CD4-positive, alpha-beta T cell (primary cell): Measurements from ENCODE around the gene ERF. TPM values are rescaled to one million over a fixed set of nuclear protein-coding genes. Genes with fewer than 3 reads are reported as not detected.

Source experiments
- ATAC-seq: fragments of 200-7000 bp; cut with Tn5 transposase; one replicate; pipeline ENCODE4 v1.10.0; 2022; ENCODE audit warnings: mild to moderate bottlenecking; ENCODE audit not compliant: poor library complexity
- CTCF ChIA-PET: fragments of 350-600 bp; sonication (Branson Sonifier 250); formaldehyde crosslinking; loops from one replicate; lab custom pipeline; 2021; ENCODE audit warnings: antibody characterized with exemption, inconsistent platforms; lab: Charles Lee
- POLR2A ChIA-PET: fragments of 350-600 bp; sonication (Branson Sonifier 250); formaldehyde crosslinking; loops from one replicate; lab custom pipeline; 2021; ENCODE audit warnings: antibody characterized with exemption, inconsistent platforms; lab: Charles Lee
- DNase-seq, 14 experiments: peaks; one replicate each; pipeline ENCODE4 v3.0.0-alpha.2; 2013 to 2020; ENCODE audit warnings: mixed read lengths in 2 of 14
- H3K27ac ChIP-seq, 2 donors: one replicate each; pipeline versions ENCODE4 v1.5.1 to v1.7.0; 2013; ENCODE audit warnings: low read length in 2 of 2, low read depth in 1 of 2, mild to moderate bottlenecking in 1 of 2
- H3K27me3 ChIP-seq, 2 experiments: 1 replicate in 1 of 2; 2 replicates in 1 of 2; pipeline versions ENCODE4 v1.6.1 to v1.7.0; 2013; ENCODE audit warnings: low read length in 2 of 2, control low read depth in 1 of 2, mild to moderate bottlenecking in 1 of 2, moderate library complexity in 1 of 2; ENCODE audit not compliant: insufficient read depth in 2 of 2, control insufficient read depth in 1 of 2
- H3K36me3 ChIP-seq: one replicate; pipeline ENCODE4 v1.6.1; 2013; ENCODE audit warnings: low read length, control low read depth; ENCODE audit not compliant: insufficient read depth
- H3K4me1 ChIP-seq: one replicate; pipeline ENCODE4 v1.6.1; 2013; ENCODE audit warnings: low read length, control low read depth; ENCODE audit not compliant: insufficient read depth
- H3K4me3 ChIP-seq: one replicate; pipeline ENCODE4 v1.5.1; 2013; ENCODE audit warnings: mild to moderate bottlenecking, low read length, moderate library complexity
- H3K9me3 ChIP-seq, 2 experiments: 1 replicate in 1 of 2; 2 replicates in 1 of 2; pipeline versions ENCODE4 v1.6.1 to v1.7.0; 2013; ENCODE audit warnings: low read length in 2 of 2, mild to moderate bottlenecking in 2 of 2, control low read depth in 1 of 2, moderate library complexity in 1 of 2; ENCODE audit not compliant: control insufficient read depth in 1 of 2, insufficient read depth in 1 of 2
- H3K27ac Mint-ChIP-seq: one replicate; pipeline ENCODE4 v1.8.0; 2020; ENCODE audit warnings: mixed read lengths
- H3K27me3 Mint-ChIP-seq: one replicate; pipeline ENCODE4 v1.8.0; 2021; ENCODE audit warnings: mixed read lengths
- H3K36me3 Mint-ChIP-seq: one replicate; pipeline ENCODE4 v1.8.0; 2021; ENCODE audit warnings: low read depth, mixed read lengths
- H3K4me1 Mint-ChIP-seq: one replicate; pipeline ENCODE4 v1.8.0; 2021; ENCODE audit warnings: low read depth, mixed read lengths
- H3K4me3 Mint-ChIP-seq: one replicate; pipeline ENCODE4 v1.8.0; 2020; ENCODE audit warnings: mild to moderate bottlenecking, mixed read lengths
- H3K9me3 Mint-ChIP-seq: one replicate; pipeline ENCODE4 v1.8.0; 2020; ENCODE audit warnings: mixed read lengths
- intact Hi-C, 2 experiments: fragments of 100-400 bp; cut with DNase I in 1 of 2; cut with micrococcal nuclease in 1 of 2; formaldehyde crosslinking; loops; one replicate each; pipeline versions ENCODE4 v1.15.1 to v1.9.0; 2023 to 2025; cut with DNase I, micrococcal nuclease
- total RNA-seq, 174 experiments: library from RNA in 2 of 174; stranded (reverse) in 2 of 174; gene quantifications; one replicate each; pipeline ENCODE4 v1.2.3 and lab custom pipeline; 2021 to 2026
- TF ChIP-seq, protein P1 (sequence below): fragments of 200-600 bp; IDR thresholded peaks from one replicate; pipeline ENCODE4 v1.8.0; 2022; ENCODE audit warnings: antibody characterized with exemption, mild to moderate bottlenecking

Gene ERF
- total RNA-seq, 2 experiments from 2014 or later = 105 to 113 TPM

DNA sequence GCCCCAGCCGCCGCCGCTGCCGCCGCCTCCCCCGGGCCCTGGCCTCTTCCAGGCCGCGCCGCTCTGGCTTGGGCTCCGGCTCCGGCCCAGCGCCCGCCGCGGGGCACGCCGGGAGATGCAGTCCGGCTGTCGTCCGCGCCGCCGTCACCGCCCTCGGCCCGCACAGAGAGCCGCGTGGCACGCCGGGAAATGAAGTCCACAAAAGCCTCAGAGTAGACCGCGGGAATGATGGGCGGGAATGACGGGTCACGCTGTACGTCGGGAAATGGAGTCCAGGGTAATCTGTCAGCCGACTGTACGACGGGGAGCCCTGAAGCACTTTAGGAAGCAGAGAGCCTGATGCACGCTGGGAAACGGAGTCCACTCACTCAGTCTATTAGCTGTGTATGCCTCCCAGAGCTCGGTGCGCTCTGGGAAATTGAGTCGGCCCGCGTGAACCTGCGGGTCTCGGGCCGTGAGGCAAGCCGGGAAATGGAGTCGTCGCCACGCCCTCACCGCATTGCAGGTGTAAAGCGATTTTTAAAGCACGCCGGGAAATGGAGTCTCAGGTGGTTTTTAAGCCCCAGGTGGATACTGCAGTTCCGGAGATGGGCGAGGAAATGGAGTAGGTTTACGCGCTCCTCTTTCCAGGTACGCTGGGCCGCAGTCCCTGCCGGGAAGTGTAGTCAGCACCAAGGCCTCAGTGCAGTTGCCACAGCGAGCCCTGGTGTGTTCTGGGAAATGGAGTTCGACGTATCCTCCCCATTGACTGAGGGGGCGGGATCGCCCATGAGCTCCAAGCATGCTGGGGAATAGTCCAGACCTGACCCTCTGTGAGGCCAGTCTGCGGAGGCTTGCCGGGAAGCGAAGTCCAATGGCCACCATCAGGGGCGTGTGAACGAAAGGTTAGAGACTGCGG is 12.2 kb downstream of the ERF start, which contains the start of gene GSK3A:
Gene GSK3A (minus strand): TSS at position 91 of the 898 bp plus-strand sequence. CDS start 137 bp downstream, outside the sequence.
- Histone ChIP-seq H3K36me3 (peaks cover 21% of the 10 kb centered on the region), H3K4me1 (peaks cover 56% of the 10 kb centered on the region), H3K4me3 (peak within 1 kb of the TSS; percentile 83), H3K27me3 (no peaks in the 10 kb centered on the region), H3K9me3 (no peaks in the 10 kb centered on the region), H3K27ac (peak within 1 kb of the TSS; percentile 73 to 95)
- Mint-ChIP-seq H3K4me3 (peak within 1 kb of the TSS; percentile 95), H3K27me3 (no peaks in the 10 kb centered on the region), H3K9me3 (no peaks in the 10 kb centered on the region), H3K27ac (peak within 1 kb of the TSS; percentile 82), H3K4me1 (peaks cover 52% of the 10 kb centered on the region), H3K36me3 (peaks cover 20% of the 10 kb centered on the region)
- peak; percentile 76 for ATAC-seq
- CTCF ChIA-PET = interaction anchor here (0.6 to 3.0 kb wide), 9 partner anchors 14 to 67 kb away, joined by 3 to 15 read pairs (median 6); partner anchors contain the start of genes DEDD2 and ZNF526
- TF ChIP-seq, protein P1, sequence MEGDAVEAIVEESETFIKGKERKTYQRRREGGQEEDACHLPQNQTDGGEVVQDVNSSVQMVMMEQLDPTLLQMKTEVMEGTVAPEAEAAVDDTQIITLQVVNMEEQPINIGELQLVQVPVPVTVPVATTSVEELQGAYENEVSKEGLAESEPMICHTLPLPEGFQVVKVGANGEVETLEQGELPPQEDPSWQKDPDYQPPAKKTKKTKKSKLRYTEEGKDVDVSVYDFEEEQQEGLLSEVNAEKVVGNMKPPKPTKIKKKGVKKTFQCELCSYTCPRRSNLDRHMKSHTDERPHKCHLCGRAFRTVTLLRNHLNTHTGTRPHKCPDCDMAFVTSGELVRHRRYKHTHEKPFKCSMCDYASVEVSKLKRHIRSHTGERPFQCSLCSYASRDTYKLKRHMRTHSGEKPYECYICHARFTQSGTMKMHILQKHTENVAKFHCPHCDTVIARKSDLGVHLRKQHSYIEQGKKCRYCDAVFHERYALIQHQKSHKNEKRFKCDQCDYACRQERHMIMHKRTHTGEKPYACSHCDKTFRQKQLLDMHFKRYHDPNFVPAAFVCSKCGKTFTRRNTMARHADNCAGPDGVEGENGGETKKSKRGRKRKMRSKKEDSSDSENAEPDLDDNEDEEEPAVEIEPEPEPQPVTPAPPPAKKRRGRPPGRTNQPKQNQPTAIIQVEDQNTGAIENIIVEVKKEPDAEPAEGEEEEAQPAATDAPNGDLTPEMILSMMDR = no peak
- POLR2A ChIA-PET = interaction anchor here (0.7 to 4.2 kb wide), 28 partner anchors 9 to 803 kb away, joined by 3 to 59 read pairs (median 4); partner anchors contain the start of genes CIC, DEDD2, DMAC2 and ERF
- intact Hi-C loops = loop anchor here (1.0 to 2.0 kb wide), 4 partner anchors 22 to 82 kb away; partner anchors contain the start of genes ZNF526 (in 2 of the 2) and MEGF8 (in 1 of the 2)
- DNase-seq = peak; percentile 89 to 99 (median 95)

DNA sequence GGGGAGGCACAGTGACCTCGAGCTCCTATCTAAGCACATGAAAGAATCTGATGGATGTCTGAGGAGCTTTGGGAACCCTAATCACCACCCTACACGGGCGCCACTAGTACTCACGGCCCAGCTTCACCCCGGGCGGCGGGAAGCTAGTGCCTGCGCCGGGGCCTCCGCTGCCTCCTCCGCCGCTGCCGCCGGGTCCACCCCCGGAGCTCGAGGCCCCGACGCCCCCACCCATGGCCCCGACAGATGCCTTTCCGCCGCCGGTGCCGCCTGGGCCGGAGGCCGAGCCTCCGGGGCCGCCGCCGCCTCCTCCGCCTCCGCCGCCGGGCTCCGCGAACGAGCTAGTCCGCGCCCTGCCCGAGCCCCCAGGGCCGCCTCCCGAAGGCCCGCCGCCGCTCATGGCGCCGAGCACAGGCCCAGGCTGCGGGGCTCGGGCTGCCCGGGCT is 12.8 kb downstream of the ERF start:
- peak overlapping the region; percentile 73 to 84 for H3K27ac ChIP-seq
- no peaks in the 10 kb centered on the region for H3K27me3 Mint-ChIP-seq
- POLR2A ChIA-PET = interaction anchor here (0.7 to 4.2 kb wide), 25 partner anchors 9 to 803 kb away, joined by 3 to 59 read pairs (median 3); partner anchors contain the start of genes CIC, DEDD2, DMAC2 and ERF
- CTCF ChIA-PET = interaction anchor here (0.6 to 3.0 kb wide), 7 partner anchors 13 to 65 kb away, joined by 3 to 15 read pairs (median 7); partner anchors contain the start of genes DEDD2 and ZNF526
- TF ChIP-seq, protein P1 = no peak
- peaks cover 52% of the 10 kb centered on the region for H3K4me1 Mint-ChIP-seq
- peak overlapping the region; percentile 67 for H3K4me3 ChIP-seq
- peak overlapping the region; percentile 82 for H3K27ac Mint-ChIP-seq
- H3K36me3 ChIP-seq = peaks cover 21% of the 10 kb centered on the region
- DNase-seq (peak in 4 of 14 experiments; percentile 20 to 39 (median 30)), ATAC-seq (no peak)
- peaks cover 56% of the 10 kb centered on the region for H3K4me1 ChIP-seq
- no peaks in the 10 kb centered on the region for H3K9me3 ChIP-seq
- H3K4me3 Mint-ChIP-seq = peak overlapping the region; percentile 87
- no peaks in the 10 kb centered on the region for H3K27me3 ChIP-seq
- intact Hi-C loops = loop anchor here (1.0 to 2.0 kb wide), 2 partner anchors 22 to 83 kb away; partner anchors contain the start of genes ZNF526 (in 2 of the 2) and MEGF8 (in 1 of the 2)
- no peaks in the 10 kb centered on the region for H3K9me3 Mint-ChIP-seq
- H3K36me3 Mint-ChIP-seq = peaks cover 22% of the 10 kb centered on the region

DNA sequence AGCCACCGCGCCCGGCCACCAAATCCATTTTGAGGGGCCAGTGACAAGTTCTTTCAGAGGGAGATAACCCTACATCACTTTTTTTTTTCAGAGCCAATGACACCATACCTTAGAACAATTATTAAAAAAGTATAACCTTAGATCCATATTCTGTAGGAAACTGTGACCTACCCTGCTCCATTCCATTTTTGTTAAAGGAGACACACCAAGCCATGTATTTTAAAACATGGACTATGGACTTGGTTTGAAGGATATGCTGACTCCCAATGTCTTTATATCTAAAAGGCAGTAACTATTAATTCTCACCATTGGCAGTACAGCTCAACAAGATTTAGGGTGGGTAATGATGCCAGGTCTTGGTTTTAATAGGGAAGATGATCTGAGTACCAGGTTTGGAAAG is 13.6 kb downstream of the ERF start:
- ChIA-PET POLR2A (interaction anchor here (1.3 to 4.2 kb wide), 9 partner anchors 8 to 130 kb away, joined by 3 to 53 read pairs (median 14); partner anchors contain the start of genes DEDD2 and ZNF526), CTCF (interaction anchor here (1.0 to 3.0 kb wide), 3 partner anchors 55 to 108 kb away, joined by 4 to 11 read pairs (median 7); no protein-coding TSS in a partner anchor)
- intact Hi-C loops = no loop called here
- TF ChIP-seq, protein P1 = no peak
- Mint-ChIP-seq H3K4me1 (peaks cover 60% of the 10 kb centered on the region), H3K4me3 (peak overlapping the region; percentile 87), H3K36me3 (peaks cover 30% of the 10 kb centered on the region), H3K27ac (peak overlapping the region; percentile 82), H3K9me3 (no peaks in the 10 kb centered on the region), H3K27me3 (no peaks in the 10 kb centered on the region)
- ATAC-seq = no peak
- Histone ChIP-seq H3K27ac (peak overlapping the region in 1 of 2 donors; percentile 84), H3K36me3 (peaks cover 29% of the 10 kb centered on the region), H3K4me1 (peaks cover 58% of the 10 kb centered on the region), H3K4me3 (peak overlapping the region; percentile 67), H3K27me3 (no peaks in the 10 kb centered on the region), H3K9me3 (no peaks in the 10 kb centered on the region)
- no peak for DNase-seq
